Stomach (tissue), 4 donors: Measurements from ENCODE around the gene LAIR1.
"Not testable (repeated sequence)": the region's sequence is repeated elsewhere in the genome, so short reads cannot be mapped to it uniquely, and the experiment has no call there.

Experiments used
- CTCF ChIP-seq, 7 experiments: fragments of 450-650 bp in 4 of 7; fragments of 200-600 bp in 3 of 7; sonication (generic) in 3 of 7; IDR thresholded peaks; one replicate each; pipeline ENCODE4 v1.5.1; 2016 to 2019; ENCODE audit warnings: antibody characterized with exemption in 7 of 7, control low read depth in 2 of 7, mild to moderate bottlenecking in 1 of 7
- EP300 ChIP-seq: sonication (generic); formaldehyde crosslinking; IDR thresholded peaks from one replicate; pipeline ENCODE4 v1.6.1; 2017; ENCODE audit warnings: antibody characterized with exemption
- POLR2A ChIP-seq, 4 donors: fragments of 450-650 bp; IDR thresholded peaks; one replicate each; pipeline ENCODE4 v1.6.1; 2016; ENCODE audit warnings: antibody characterized with exemption in 4 of 4, control low read depth in 2 of 4, mild to moderate bottlenecking in 1 of 4, moderate library complexity in 1 of 4
- POLR2AphosphoS5 ChIP-seq, 3 donors: sonication (generic); formaldehyde crosslinking; IDR thresholded peaks; one replicate each; pipeline ENCODE4 v1.6.1; 2016; ENCODE audit warnings: antibody characterized with exemption in 3 of 3

DNA sequence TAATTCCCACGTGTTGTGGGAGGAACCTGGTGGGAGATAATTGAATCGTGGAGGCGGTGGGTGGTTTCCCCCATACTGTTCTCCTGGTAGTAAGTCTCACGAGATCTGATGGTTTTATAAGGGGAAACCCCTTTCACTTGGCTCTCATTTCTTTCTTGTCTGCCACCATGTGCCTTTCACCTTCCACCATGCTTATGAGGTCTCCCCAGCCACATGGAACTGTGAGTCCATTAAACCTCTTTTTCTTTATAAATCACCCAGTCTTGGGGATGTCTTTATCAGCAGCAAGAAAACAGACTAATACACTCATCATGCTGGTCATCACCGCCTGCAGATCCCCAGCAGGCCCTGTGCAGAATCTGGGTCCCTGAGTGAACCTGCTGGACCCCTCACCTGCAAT is 36.0 kb downstream of the LAIR1 start:
- not testable (repeated sequence) for TF ChIP-seq POLR2A (IDR thresholded peaks at IDR 0.05); CTCF (IDR thresholded peaks at IDR 0.05); POLR2AphosphoS5 (IDR thresholded peaks at IDR 0.05); EP300
